Uterus (tissue), 4 donors: ENCODE data around the gene DNAJC15. TPM values are rescaled to one million over a fixed set of nuclear protein-coding genes. Genes with fewer than 3 reads are reported as not detected.

Experiments used
- DNase-seq, 2 donors: peaks; one replicate each; pipeline ENCODE4 v3.0.0-alpha.2; 2019 to 2020
- H3K27ac ChIP-seq, 2 donors: fragments of 200-600 bp; sonication (generic); 1 replicate in 1 of 2; 2 replicates in 1 of 2; pipeline ENCODE4 v1.5.1; 2016 to 2018
- H3K27me3 ChIP-seq, 2 donors: fragments of 200-600 bp; sonication (generic); one replicate each; pipeline ENCODE4 v1.5.1; 2018 to 2019; ENCODE audit warnings: control low read depth in 1 of 2
- H3K36me3 ChIP-seq, 2 donors: fragments of 200-600 bp; sonication (generic); one replicate each; pipeline ENCODE4 v1.5.1; 2019; ENCODE audit warnings: control low read depth in 1 of 2
- H3K4me1 ChIP-seq, 2 donors: fragments of 200-600 bp; sonication (generic); one replicate each; pipeline ENCODE4 v1.5.1; 2018 to 2019; ENCODE audit warnings: control low read depth in 1 of 2
- H3K4me3 ChIP-seq, 2 donors: fragments of 200-600 bp; sonication (generic); 1 replicate in 1 of 2; 2 replicates in 1 of 2; pipeline ENCODE4 v1.5.1; 2018 to 2019; ENCODE audit warnings: mild to moderate bottlenecking in 1 of 2
- H3K9me3 ChIP-seq, 2 donors: fragments of 200-600 bp; sonication (generic); one replicate each; pipeline ENCODE4 v1.5.1; 2019; ENCODE audit warnings: control low read depth in 1 of 2
- CTCF ChIP-seq, 4 experiments: fragments of 200-600 bp in 2 of 4; fragments of 450-650 bp in 2 of 4; sonication (generic) in 2 of 4; IDR thresholded peaks; one replicate each; pipeline ENCODE4 v1.5.1; 2016 to 2019; ENCODE audit warnings: antibody characterized with exemption in 4 of 4, mild to moderate bottlenecking in 2 of 4, moderate library complexity in 1 of 4
- POLR2A ChIP-seq, 2 donors: fragments of 450-650 bp; IDR thresholded peaks; one replicate each; pipeline ENCODE4 v1.6.1; 2016; ENCODE audit warnings: antibody characterized with exemption in 2 of 2, mild to moderate bottlenecking in 1 of 2, moderate library complexity in 1 of 2
- intact Hi-C: fragments of 100-400 bp; cut with DNase I; formaldehyde crosslinking; loops from one replicate; pipeline ENCODE4 v1.15.1; 2023; ENCODE audit warnings: low total_unique reads
- total RNA-seq, 4 donors: library from RNA; depleted of rRNA in 3 of 4; stranded (reverse); fragments of >200 nt in 3 of 4; gene quantifications; one replicate each; pipeline versions ENCODE4 v1.1.0 to v1.2.4, GENCODE V29; 2014 to 2023
- donor health status: DM: yes; HTN: yes; CAD: no.

DNAJC15 gene
- total RNA-seq, 4 donors from 2014 or later: 3.6 to 14.5 (median 6.1) TPM

DNA sequence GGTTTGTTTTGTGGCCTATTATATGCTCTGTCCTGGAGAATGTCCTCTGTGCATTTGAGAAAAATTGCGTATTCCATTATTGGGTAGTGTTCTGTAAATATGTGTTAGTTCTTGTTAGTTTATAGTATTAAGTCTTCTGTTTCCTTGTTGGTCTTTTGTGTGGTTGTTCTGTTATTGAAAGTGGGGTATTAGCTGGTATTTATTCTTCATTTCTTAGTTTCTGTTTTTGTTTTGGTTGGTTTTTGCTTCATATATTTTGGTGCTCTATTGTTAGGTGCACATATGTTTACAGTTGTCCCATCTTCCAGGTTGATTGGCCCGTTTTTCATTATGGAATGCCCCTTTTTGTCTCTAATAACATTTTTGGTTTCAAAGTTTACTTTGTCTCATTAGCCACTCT is 77.3 kb downstream of the DNAJC15 start:
- no peaks in the 10 kb centered on the region for H3K36me3 ChIP-seq
- no peak for DNase-seq
- no peak overlapping the region for H3K27ac ChIP-seq
- intact Hi-C loops: no loop called here
- H3K9me3 ChIP-seq: no peaks in the 10 kb centered on the region
- H3K4me1 ChIP-seq: no peaks in the 10 kb centered on the region
- TF ChIP-seq CTCF (IDR thresholded peaks at IDR 0.05): no peak
- TF ChIP-seq POLR2A (IDR thresholded peaks at IDR 0.05): no peak
- H3K4me3 ChIP-seq: no peak overlapping the region
- no peaks in the 10 kb centered on the region for H3K27me3 ChIP-seq

GRCh38 chr13:43102304-43102703 is 78.9 kb downstream of the DNAJC15 start:
- H3K27me3 ChIP-seq: no peaks in the 10 kb centered on the region
- no peak overlapping the region for H3K27ac ChIP-seq
- intact Hi-C loops: no loop called here
- no peaks in the 10 kb centered on the region for H3K9me3 ChIP-seq
- DNase-seq: no peak
- TF ChIP-seq CTCF (IDR thresholded peaks at IDR 0.05): no peak
- H3K36me3 ChIP-seq: no peaks in the 10 kb centered on the region
- H3K4me3 ChIP-seq: no peak overlapping the region
- H3K4me1 ChIP-seq: no peaks in the 10 kb centered on the region

DNA sequence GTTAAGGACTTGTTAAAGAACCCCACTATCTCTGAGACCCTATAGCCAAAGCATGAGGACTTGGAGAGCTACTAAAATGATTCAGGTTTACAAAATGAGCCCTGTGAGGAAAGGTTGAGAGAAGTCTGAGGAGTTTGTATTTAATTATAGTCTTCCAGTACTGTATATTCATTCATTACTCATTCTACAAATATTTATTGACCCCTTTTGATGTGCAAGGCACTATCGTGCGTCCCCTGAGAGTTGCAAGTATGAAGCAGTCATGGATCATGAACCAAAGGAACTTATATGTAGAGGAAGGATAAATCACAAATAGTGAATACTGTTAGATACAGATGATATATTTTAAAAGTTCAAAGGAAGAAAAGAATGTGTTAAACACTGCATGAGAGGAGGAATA is 84.4 kb downstream of the DNAJC15 start:
- no peaks in the 10 kb centered on the region for H3K9me3 ChIP-seq
- no peaks in the 10 kb centered on the region for H3K4me1 ChIP-seq
- H3K36me3 ChIP-seq: no peaks in the 10 kb centered on the region
- no peak for DNase-seq
- no peak overlapping the region for H3K4me3 ChIP-seq
- no peaks in the 10 kb centered on the region for H3K27me3 ChIP-seq
- no peak overlapping the region for H3K27ac ChIP-seq
- intact Hi-C loops: no loop called here
- TF ChIP-seq CTCF (IDR thresholded peaks at IDR 0.05) (no peak), POLR2A (IDR thresholded peaks at IDR 0.05) (no peak)

- intact Hi-C loops: no loop called here
- no peak for TF ChIP-seq CTCF (IDR thresholded peaks at IDR 0.05)
- TF ChIP-seq POLR2A (IDR thresholded peaks at IDR 0.05): no peak
These were observed 86.7 kb downstream of the DNAJC15 start for GRCh38 chr13:43110036-43110435.

GRCh38 chr13:43110658-43111057 is 87.3 kb downstream of the DNAJC15 start:
- intact Hi-C loops: no loop called here
- no peak for DNase-seq
- Histone ChIP-seq H3K4me1 (no peaks in the 10 kb centered on the region), H3K36me3 (no peaks in the 10 kb centered on the region), H3K4me3 (no peak overlapping the region), H3K27ac (no peak overlapping the region), H3K27me3 (no peaks in the 10 kb centered on the region), H3K9me3 (no peaks in the 10 kb centered on the region)
- TF ChIP-seq CTCF (IDR thresholded peaks at IDR 0.05) (no peak), POLR2A (IDR thresholded peaks at IDR 0.05) (no peak)

More at GRCh38 chr13:43110036-43110435, 86.7 kb downstream of the DNAJC15 start:
- Histone ChIP-seq H3K9me3 (no peaks in the 10 kb centered on the region), H3K4me3 (no peak overlapping the region), H3K4me1 (no peaks in the 10 kb centered on the region), H3K36me3 (no peaks in the 10 kb centered on the region), H3K27me3 (no peaks in the 10 kb centered on the region), H3K27ac (no peak overlapping the region)
- DNase-seq: no peak
